ENCODE data around the gene ERICH3. TPM values are rescaled to one million over a fixed set of nuclear protein-coding genes. Genes with fewer than 3 reads are reported as not detected.
A peak's percentile ranks its signal among the peaks of the same experiment; 100 is the strongest.

The ERICH3 gene
- total RNA-seq, 1 donor: not detected

GRCh38 chr1:74713849-74714248 is 40.3 kb upstream of the ERICH3 start:
- no peak for TF ChIP-seq CTCF (IDR thresholded peaks at IDR 0.05; ENCODE audit: insufficient read depth, low read depth, low read length)
- no peak for DNase-seq (ENCODE audit: low read depth)
- H3K4me3 ChIP-seq (ENCODE audit: low read depth, low read length): no peak overlapping the region

DNA sequence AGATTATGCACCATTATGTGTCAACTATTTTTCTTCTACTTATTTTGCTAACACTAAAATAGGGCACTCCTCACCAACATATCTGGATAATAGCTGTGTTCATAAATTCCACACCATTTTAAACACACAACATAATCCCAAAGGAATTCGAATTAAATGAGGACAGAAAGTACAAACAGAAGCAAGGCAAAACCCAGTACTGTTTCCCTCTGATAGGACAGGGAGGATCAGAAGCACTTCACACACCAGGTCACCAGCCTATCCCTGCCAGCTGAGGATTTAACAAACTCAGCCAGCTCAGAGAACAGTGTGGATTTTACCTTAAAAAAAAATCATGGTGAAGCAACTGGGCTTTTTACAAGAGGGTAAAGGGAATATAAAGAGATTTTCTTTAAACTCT is 39.3 kb upstream of the ERICH3 start:
- DNase-seq (ENCODE audit: low read depth): peak; percentile 77
- TF ChIP-seq CTCF (IDR thresholded peaks at IDR 0.05; ENCODE audit: insufficient read depth, low read depth, low read length): no peak
- no peak overlapping the region for H3K4me3 ChIP-seq (ENCODE audit: low read depth, low read length)

DNA sequence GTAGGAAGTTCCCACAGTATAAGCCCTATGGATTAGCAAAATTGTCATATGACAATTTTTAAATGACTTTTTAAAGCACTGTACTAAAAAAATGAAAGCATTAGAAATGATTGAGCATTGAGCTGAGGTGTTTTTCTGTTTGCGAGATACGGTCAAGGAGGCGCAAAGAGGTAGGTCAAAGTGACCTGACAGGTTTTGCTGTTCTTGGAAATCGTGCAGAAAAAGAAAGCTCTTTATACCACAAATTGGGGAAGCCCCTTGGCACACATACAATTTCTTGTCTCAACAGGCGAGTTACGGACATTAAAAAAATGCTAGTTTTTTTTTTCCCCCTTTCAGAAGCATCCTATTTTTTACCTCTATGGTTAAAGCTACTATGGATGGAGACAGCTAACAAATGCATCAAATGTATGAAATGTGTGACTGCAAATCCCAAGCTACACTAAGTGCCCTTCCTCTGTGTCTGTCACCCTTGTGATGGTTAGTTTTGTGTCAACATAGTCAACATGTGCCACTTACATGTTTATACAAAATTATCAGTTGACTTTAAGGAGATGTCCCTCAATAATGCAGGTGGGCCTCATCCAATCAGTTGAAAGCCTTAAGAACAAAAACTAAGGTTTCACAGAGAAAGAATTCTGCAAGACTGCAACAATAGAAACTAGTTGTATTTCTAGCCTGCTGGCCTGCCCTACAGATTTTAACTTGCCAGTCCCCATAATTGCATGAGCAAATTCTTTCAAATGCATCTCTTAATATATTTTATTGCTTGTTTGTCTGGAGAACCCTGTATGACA is 30.0 kb upstream of the ERICH3 start:
- DNase-seq (ENCODE audit: low read depth): no peak
- no peak overlapping the region for H3K4me3 ChIP-seq (ENCODE audit: low read depth, low read length)
- TF ChIP-seq CTCF (IDR thresholded peaks at IDR 0.05; ENCODE audit: insufficient read depth, low read depth, low read length): no peak

- no peak for TF ChIP-seq CTCF (IDR thresholded peaks at IDR 0.05; ENCODE audit: insufficient read depth, low read depth, low read length)
- no peak overlapping the region for H3K4me3 ChIP-seq (ENCODE audit: low read depth, low read length)
- no peak for DNase-seq (ENCODE audit: low read depth)
Measured at GRCh38 chr1:74699331-74699730, 25.7 kb upstream of the ERICH3 start.

GRCh38 chr1:74697832-74698231 is 24.2 kb upstream of the ERICH3 start:
- H3K4me3 ChIP-seq (ENCODE audit: low read depth, low read length): no peak overlapping the region
- TF ChIP-seq CTCF (IDR thresholded peaks at IDR 0.05; ENCODE audit: insufficient read depth, low read depth, low read length): no peak
- DNase-seq (ENCODE audit: low read depth): no peak

- H3K4me3 ChIP-seq (ENCODE audit: low read depth, low read length): no peak overlapping the region
- no peak for DNase-seq (ENCODE audit: low read depth)
- no peak for TF ChIP-seq CTCF (IDR thresholded peaks at IDR 0.05; ENCODE audit: insufficient read depth, low read depth, low read length)
Measured at GRCh38 chr1:74693473-74693872, 19.9 kb upstream of the ERICH3 start.

GRCh38 chr1:74690909-74691308 is 17.3 kb upstream of the ERICH3 start:
- TF ChIP-seq CTCF (IDR thresholded peaks at IDR 0.05; ENCODE audit: insufficient read depth, low read depth, low read length): no peak
- no peak for DNase-seq (ENCODE audit: low read depth)
- no peak overlapping the region for H3K4me3 ChIP-seq (ENCODE audit: low read depth, low read length)
